Stimulated activated CD8-positive, alpha-beta memory T cell treated with anti-CD3 and anti-CD28 coated beads, Interleukin-15, amount 100 ng/mL, for 48 hours (primary cell): ENCODE measurements around the gene ADAMTS14.
"Not testable (repeated sequence)": the region's sequence is repeated elsewhere in the genome, so short reads cannot be mapped to it uniquely, and the experiment has no call there.

ENCODE experiments used
- DNase-seq, 2 donors: peaks; one replicate each; pipeline ENCODE4 v3.0.0-alpha.2; 2020; ENCODE audit warnings: low read depth in 2 of 2

ADAMTS14 gene, protein sequence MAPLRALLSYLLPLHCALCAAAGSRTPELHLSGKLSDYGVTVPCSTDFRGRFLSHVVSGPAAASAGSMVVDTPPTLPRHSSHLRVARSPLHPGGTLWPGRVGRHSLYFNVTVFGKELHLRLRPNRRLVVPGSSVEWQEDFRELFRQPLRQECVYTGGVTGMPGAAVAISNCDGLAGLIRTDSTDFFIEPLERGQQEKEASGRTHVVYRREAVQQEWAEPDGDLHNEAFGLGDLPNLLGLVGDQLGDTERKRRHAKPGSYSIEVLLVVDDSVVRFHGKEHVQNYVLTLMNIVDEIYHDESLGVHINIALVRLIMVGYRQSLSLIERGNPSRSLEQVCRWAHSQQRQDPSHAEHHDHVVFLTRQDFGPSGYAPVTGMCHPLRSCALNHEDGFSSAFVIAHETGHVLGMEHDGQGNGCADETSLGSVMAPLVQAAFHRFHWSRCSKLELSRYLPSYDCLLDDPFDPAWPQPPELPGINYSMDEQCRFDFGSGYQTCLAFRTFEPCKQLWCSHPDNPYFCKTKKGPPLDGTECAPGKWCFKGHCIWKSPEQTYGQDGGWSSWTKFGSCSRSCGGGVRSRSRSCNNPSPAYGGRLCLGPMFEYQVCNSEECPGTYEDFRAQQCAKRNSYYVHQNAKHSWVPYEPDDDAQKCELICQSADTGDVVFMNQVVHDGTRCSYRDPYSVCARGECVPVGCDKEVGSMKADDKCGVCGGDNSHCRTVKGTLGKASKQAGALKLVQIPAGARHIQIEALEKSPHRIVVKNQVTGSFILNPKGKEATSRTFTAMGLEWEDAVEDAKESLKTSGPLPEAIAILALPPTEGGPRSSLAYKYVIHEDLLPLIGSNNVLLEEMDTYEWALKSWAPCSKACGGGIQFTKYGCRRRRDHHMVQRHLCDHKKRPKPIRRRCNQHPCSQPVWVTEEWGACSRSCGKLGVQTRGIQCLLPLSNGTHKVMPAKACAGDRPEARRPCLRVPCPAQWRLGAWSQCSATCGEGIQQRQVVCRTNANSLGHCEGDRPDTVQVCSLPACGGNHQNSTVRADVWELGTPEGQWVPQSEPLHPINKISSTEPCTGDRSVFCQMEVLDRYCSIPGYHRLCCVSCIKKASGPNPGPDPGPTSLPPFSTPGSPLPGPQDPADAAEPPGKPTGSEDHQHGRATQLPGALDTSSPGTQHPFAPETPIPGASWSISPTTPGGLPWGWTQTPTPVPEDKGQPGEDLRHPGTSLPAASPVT

DNA sequence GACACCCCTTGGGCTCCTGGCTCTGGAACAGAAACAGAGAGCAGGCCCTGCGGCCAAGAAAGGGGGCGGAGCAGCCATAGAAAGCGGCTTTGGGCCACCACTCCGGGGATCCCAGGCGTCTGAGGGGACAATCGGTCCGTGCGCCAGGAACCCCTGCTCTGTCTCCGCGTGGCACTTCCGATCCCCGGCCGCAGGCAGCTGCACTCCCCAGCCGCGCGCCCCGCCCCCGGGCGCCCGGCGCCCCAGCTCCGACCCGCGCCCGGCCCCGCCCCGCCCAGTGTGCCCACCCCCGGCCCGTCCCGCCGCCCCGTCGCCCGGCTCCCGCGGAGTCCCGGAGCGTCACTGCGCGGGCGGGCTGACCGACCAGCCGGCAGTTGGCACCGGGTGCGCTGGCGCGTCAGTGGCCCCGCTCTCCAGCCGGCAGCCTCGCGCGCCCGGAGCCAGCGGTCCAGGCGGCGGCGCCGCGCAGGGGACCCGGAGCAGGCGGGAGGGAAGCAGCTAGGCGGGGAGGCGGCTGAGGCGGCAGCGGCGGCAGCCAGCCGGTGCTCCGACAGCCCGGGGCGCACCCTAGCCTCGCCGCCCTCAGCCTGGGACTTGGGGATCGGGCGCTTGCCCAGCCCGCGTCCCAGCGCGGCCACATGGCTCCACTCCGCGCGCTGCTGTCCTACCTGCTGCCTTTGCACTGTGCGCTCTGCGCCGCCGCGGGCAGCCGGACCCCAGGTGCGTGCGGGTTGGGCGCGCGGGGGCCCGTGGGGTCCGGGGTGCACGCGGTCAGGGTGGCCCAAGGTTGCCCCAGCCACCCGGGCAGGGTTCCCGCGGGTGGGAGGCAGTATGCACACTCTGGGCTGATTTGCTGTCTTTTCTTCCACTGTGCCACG lies at the start of gene ADAMTS14:
ADAMTS14 (plus strand) TSS at position 342 of the 878 bp plus-strand sequence; CDS start at position 639, 297 bp downstream.
- DNase-seq: peak in 1 of 2 donors; percentile 21

GRCh38 chr10:70622541-70622940 lies 49.8 kb upstream of the ADAMTS14 start:
- no peak for DNase-seq

GRCh38 chr10:70622981-70623844 lies 49.1 kb upstream of the ADAMTS14 start:
- DNase-seq: no peak

GRCh38 chr10:70626056-70626455 lies 46.2 kb upstream of the ADAMTS14 start:
- DNase-seq: no peak

GRCh38 chr10:70629338-70629737 lies 43.0 kb upstream of the ADAMTS14 start:
- no peak for DNase-seq

DNA sequence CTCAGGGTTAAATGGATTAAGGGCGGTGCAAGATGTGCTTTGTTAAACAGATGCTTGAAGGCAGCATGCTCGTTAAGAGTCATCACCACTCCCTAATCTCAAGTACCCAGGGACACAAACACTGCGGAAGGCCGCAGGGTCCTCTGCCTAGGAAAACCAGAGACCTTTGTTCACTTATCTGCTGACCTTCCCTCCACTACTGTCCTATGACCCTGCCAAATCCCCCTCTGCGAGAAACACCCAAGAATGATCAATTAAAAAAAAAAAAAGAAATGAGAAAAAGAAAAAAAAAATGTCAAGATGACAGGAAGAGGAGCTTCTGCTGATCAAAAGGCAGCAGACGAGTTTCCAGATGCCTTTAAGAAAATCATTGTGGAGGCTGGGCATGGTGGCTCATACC lies 40.6 kb upstream of the ADAMTS14 start:
- not testable (repeated sequence) for DNase-seq

- DNase-seq: no peak
These were observed 38.3 kb upstream of the ADAMTS14 start for GRCh38 chr10:70634011-70634410.

DNA sequence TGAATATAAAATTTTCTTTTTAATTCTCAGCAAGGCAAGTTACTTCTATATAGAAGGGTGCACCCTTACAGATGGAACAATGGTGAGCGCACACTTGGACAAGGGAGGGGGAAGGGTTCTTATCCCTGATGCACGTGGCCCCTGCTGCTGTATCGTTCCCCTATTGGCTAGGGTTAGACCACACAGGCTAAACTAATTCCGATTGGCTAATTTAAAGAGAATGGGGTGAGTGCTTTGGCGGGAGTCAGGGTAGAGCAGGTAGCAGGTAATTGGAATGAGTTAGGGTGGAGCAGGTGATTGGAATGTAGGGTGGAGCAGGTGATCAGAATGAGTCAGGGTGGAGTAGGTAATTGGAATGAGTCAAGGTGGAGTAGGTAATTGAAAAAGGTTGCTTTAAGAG lies 37.8 kb upstream of the ADAMTS14 start:
- not testable (repeated sequence) for DNase-seq

DNA sequence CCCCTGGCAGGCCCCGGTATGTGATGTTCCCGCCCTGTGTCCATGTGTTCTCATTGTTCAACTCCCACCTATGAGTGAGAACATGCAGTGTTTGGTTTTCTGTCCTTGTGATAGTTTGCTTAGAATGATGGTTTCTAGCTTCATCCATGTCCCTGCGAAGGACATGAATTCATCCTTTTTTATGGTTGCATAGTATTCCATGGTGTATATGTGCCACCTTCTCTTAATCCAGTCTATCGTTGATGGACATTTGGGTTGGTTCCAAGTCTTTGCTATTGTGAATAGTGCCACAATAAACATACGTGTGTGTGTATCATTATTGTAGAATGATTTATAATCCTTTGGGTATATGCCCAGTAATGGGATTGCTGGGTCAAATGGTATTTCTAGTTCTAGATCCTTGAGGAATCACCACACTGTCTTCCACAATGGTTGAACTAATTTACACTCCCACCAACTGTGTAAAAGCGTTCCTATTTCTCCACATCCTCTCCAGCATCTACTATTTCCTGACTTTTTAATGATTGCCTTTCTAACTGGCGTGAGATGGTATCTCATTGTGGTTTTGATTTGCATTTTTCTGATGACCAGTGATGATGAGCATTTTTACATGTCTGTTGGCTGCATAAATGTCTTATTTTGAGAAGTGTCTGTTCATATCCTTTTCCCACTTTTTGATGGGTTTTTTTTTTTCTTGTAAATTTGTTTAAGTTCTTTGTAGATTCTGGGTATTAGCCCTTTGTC lies 32.5 kb upstream of the ADAMTS14 start:
- DNase-seq: not testable (repeated sequence)

DNA sequence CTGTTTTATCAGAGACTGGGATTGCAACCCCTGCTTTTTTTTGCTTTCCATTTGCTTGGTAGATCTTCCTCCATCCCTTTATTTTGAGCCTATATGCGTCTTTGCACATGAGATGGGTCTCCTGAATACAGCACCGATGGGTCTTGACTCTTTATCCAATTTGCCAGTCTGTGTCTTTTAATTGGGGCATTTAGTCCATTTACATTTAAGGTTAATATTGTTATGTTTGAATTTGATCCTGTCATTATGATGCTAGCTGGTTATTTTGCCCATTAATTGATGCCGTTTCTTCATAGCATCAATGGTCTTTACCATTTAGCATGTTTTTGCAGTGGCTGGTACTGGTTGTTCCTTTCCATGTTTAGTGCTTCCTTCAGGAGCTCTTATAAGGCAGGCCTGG lies 29.0 kb upstream of the ADAMTS14 start:
- DNase-seq: not testable (repeated sequence)

- DNase-seq: not testable (repeated sequence)
These were observed 27.3 kb upstream of the ADAMTS14 start for GRCh38 chr10:70644959-70645358.

DNA sequence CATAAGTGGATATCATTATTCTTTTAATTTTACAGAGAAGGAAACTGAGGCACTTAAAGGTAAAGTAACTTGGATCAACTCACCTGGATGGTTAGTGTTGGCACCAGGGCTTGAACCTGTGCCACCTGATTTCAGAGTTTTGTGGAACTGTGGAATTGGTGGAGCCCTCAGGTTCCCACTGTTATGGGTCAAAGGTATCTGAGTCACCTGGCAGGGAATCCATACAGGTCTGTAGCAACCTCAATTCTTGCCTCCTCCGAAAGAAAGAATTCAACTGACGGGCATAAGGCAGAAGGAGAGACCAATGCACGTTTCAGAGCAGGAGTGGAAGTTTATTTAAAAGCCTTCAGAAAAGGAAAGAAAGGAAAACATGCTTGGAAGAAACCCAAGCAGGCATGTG lies 25.2 kb upstream of the ADAMTS14 start:
- DNase-seq: no peak

DNA sequence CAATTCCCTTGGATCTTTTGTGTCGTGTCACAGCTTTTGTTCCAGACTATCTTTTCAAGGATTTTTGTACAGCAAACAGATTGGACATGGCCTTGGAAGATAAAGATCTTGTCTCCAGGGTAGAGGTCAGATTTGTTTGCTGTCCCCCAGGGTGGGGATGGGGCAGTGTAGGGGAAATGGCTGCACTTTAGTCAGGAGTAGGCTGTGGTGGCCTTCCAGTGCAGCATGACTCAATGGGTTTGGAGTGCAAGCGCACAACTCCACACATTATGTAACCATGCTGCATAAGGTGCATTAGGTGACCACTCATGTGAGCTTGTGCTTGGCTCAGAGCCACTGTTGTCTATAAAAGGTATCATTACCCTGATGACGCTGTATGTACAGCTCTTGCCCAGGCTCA lies 23.9 kb upstream of the ADAMTS14 start:
- DNase-seq: no peak

GRCh38 chr10:70649526-70649925 lies 22.8 kb upstream of the ADAMTS14 start:
- DNase-seq: no peak

DNA sequence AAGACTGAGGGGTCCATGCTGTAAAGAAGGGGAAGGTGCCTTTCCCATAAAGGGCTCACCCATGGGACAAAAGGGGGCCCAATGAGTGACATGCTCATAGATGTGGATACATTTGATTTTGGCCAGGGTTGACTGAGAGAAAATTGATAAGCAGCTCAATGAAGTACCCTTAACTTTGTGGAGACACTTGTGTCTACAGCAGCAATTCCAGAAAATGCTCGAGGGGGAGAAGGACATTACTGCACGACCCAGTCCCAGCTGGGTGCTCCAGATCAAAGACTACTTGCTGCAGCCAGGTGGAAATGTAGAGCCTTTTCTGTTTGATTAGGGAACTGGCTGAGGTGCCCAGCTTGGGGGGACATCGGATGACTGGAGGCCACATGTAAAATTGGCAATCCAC lies 22.2 kb upstream of the ADAMTS14 start:
- no peak for DNase-seq

- no peak for DNase-seq
These were observed 21.6 kb upstream of the ADAMTS14 start for GRCh38 chr10:70650718-70651117.

DNA sequence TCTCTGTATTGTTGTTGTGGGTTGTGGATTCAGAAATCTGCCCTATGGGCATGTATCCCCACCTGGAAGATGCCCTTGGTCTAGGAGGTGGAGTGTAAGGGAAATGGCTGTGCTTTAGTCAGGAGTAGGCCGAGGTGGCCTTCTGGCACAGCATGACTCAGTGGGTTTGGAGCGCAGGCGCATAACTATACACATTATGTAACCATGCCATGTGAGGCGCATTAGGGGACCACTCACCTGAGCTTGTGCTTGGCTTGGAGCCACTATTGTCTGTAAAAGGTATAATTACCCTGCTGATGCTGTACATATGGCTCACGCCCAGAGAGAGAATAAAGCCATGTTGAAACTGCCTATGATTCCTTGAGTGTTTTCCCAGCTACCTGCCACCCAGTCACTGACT lies 20.6 kb upstream of the ADAMTS14 start:
- DNase-seq: no peak

GRCh38 chr10:70652761-70653657 lies 19.3 kb upstream of the ADAMTS14 start:
- DNase-seq: no peak
